K562 (cell line): ENCODE results near the gene TUBA4B. TPM values are rescaled to one million over a fixed set of nuclear protein-coding genes. Genes with fewer than 3 reads are reported as not detected.

Source experiments
- ATAC-seq: fragments of 200-7000 bp; cut with Tn5 transposase; 3 replicates; pipeline ENCODE4 v1.9.1; 2020; ENCODE audit warnings: moderate library complexity
- BruUV-seq: library from RNA; stranded (reverse); fragments of 400-500 nt; replicated peaks from 2 replicates; lab custom pipeline; 2021; lab: Mats Ljungman, UMichigan
- CTCF ChIA-PET: fragments of 300-600 bp; formaldehyde crosslinking; extraction: SDS; loops from one replicate; lab custom pipeline; 2021; ENCODE audit warnings: low intra/inter-chr PET ratio; lab: Yijun Ruan, JAX
- POLR2A ChIA-PET: fragments of 300-600, 350-650 bp; sonication (Branson Sonifier 250); formaldehyde crosslinking; extraction: SDS; loops from one replicate; lab custom pipeline; 2021; ENCODE audit warnings: antibody characterized with exemption, inconsistent platforms; lab: Yijun Ruan, JAX
- DNase-seq, 4 experiments: peaks; one replicate each; pipeline versions ENCODE4 v3.0.0 to v3.0.0-alpha.2; 2011 to 2018; ENCODE audit warnings: low spot score in 3 of 4, mixed read lengths in 3 of 4; ENCODE audit errors: extremely low read depth in 1 of 4
- FAIRE-seq: peaks from 2 replicates; lab custom pipeline; 2011; peaks lifted over from hg19 to GRCh38; lab: Jason Lieb, UNC
- H2AFZ ChIP-seq: 2 replicates; pipeline ENCODE4 v1.6.0; 2011; ENCODE audit warnings: low read depth, low read length, control low read depth, inconsistent platforms
- H3K27ac ChIP-seq: fragments of 200-600 bp; 3 replicates; pipeline ENCODE4 v1.8.0; 2011; ENCODE audit warnings: low read depth, mild to moderate bottlenecking, control low read depth, inconsistent platforms, low read length, moderate library complexity, mixed read lengths; ENCODE audit errors: extremely low read depth
- H3K27me3 ChIP-seq, 2 experiments: fragments of 300-600 bp in 1 of 2; 2 replicates in 1 of 2; 3 replicates in 1 of 2; pipeline versions ENCODE4 v1.6.0 to v1.8.0; 2011; ENCODE audit warnings: inconsistent platforms in 2 of 2, low read length in 2 of 2, mild to moderate bottlenecking in 1 of 2, mixed read lengths in 1 of 2, moderate library complexity in 1 of 2; ENCODE audit not compliant: control insufficient read depth in 2 of 2, insufficient read depth in 2 of 2
- H3K36me3 ChIP-seq: fragments of 300-600 bp; 3 replicates; pipeline ENCODE4 v1.8.0; 2011; ENCODE audit warnings: mild to moderate bottlenecking, low read length, inconsistent platforms; ENCODE audit not compliant: control insufficient read depth, insufficient read depth
- H3K4me1 ChIP-seq, 2 experiments: fragments of 200-600 bp in 1 of 2; replicated peaks in 1 of 2; 2 replicates in 1 of 2; 3 replicates in 1 of 2; pipeline versions ENCODE4 v1.5.1 to v1.8.0; 2011; ENCODE audit warnings: inconsistent platforms in 2 of 2, low read length in 2 of 2, mild to moderate bottlenecking in 1 of 2, mixed read lengths in 1 of 2, moderate library complexity in 1 of 2; ENCODE audit not compliant: control insufficient read depth in 2 of 2, insufficient read depth in 2 of 2
- H3K4me2 ChIP-seq: 2 replicates; pipeline ENCODE4 v1.6.1; 2011; ENCODE audit warnings: low read length, control low read depth, inconsistent platforms, mixed read lengths; ENCODE audit not compliant: insufficient read depth
- H3K4me3 ChIP-seq: fragments of 200-600 bp; sonication (generic), shearing (Covaris generic); 2 replicates; pipeline ENCODE4 v1.5.1; 2016; ENCODE audit warnings: control low read depth, inconsistent platforms
- H3K79me2 ChIP-seq: fragments of 200-600 bp; 3 replicates; pipeline ENCODE4 v1.8.0; 2011; ENCODE audit warnings: low read length, inconsistent platforms; ENCODE audit not compliant: control insufficient read depth, insufficient read depth
- H3K9ac ChIP-seq, 2 experiments: 2 replicates each; pipeline versions ENCODE4 v1.6.0 to v1.6.1; 2011; ENCODE audit warnings: low read depth in 2 of 2, low read length in 2 of 2, control low read depth in 1 of 2, inconsistent platforms in 1 of 2, mild to moderate bottlenecking in 1 of 2, mixed read lengths in 1 of 2; ENCODE audit not compliant: insufficient read depth in 1 of 2
- H3K9me1 ChIP-seq: one replicate; pipeline ENCODE4 v1.6.0; 2011; ENCODE audit warnings: inconsistent platforms, mild to moderate bottlenecking, low read length, moderate library complexity; ENCODE audit not compliant: control insufficient read depth, insufficient read depth
- H3K9me3 ChIP-seq: replicated peaks from 2 replicates; pipeline ENCODE4 v1.5.1; 2011; ENCODE audit warnings: low read depth, low read length, inconsistent platforms; ENCODE audit not compliant: control insufficient read depth, insufficient read depth
- H4K20me1 ChIP-seq: replicated peaks from 2 replicates; pipeline ENCODE4 v1.6.1; 2011; ENCODE audit warnings: low read length, inconsistent platforms, mixed read lengths; ENCODE audit not compliant: control insufficient read depth, insufficient read depth
- ESRRB ChIP-seq: fragments of 250-450 bp; sonication (Bioruptor Pico); IDR thresholded peaks from 2 replicates; pipeline ENCODE4 v1.5.0; 2020; ENCODE audit warnings: mild to moderate bottlenecking, moderate library complexity, borderline replicate concordance
- FOXJ3 ChIP-seq: sonication (generic); formaldehyde crosslinking; IDR thresholded peaks from 2 replicates; pipeline ENCODE4 v1.4.0; 2020; ENCODE audit warnings: mild to moderate bottlenecking, missing genetic modification reagents
- FOXO4 ChIP-seq: fragments of 450-650 bp; formaldehyde crosslinking; IDR thresholded peaks from 2 replicates; pipeline ENCODE4 v1.4.0; 2020; ENCODE audit warnings: mild to moderate bottlenecking, moderate library complexity
- GABPB2 ChIP-seq: fragments of 250-450 bp; sonication (Bioruptor Pico); conservative IDR thresholded peaks from 2 replicates; pipeline ENCODE4 v1.5.1; 2021; ENCODE audit warnings: mild to moderate bottlenecking
- MAFG ChIP-seq: fragments of 450-650 bp; conservative IDR thresholded peaks from 2 replicates; pipeline ENCODE4 v1.6.1; 2016; ENCODE audit warnings: missing genetic modification characterization, missing compliant biosample characterization
- MAFK ChIP-seq: IDR thresholded peaks from 2 replicates; pipeline ENCODE4 v1.6.1; 2011; ENCODE audit warnings: low read length, improper control_type of control experiment
- NFE2 ChIP-seq: IDR thresholded peaks from 2 replicates; pipeline ENCODE4 v1.6.1; 2014; ENCODE audit warnings: antibody characterized with exemption, low read depth
- NFIX ChIP-seq: fragments of 250-450 bp; sonication (Bioruptor Pico); IDR thresholded peaks from 2 replicates; pipeline ENCODE4 v1.4.0; 2020; ENCODE audit warnings: low read depth, mild to moderate bottlenecking, moderate library complexity
- RBM15 ChIP-seq: fragments of 200-400 bp; formaldehyde crosslinking; IDR thresholded peaks from 2 replicates; pipeline ENCODE4 v1.6.1; 2018; ENCODE audit warnings: mild to moderate bottlenecking, low read length, moderate library complexity; ENCODE audit not compliant: insufficient read depth
- RFX7 ChIP-seq: fragments of 250-450 bp; sonication (Bioruptor Pico); IDR thresholded peaks from 2 replicates; pipeline ENCODE4 v1.5.1; 2021; ENCODE audit warnings: mild to moderate bottlenecking
- SPI1 ChIP-seq: IDR thresholded peaks from 2 replicates; pipeline ENCODE4 v1.6.1; 2011; ENCODE audit warnings: low read depth, low read length, control low read depth, borderline replicate concordance
- TEAD1 ChIP-seq, 2 experiments: fragments of 450-650 bp in 1 of 2; sonication (generic) in 1 of 2; formaldehyde crosslinking; IDR thresholded peaks; 2 replicates each; pipeline versions ENCODE4 v1.4.0 to v1.8.0; 2020 to 2022; ENCODE audit warnings: mild to moderate bottlenecking in 2 of 2, missing genetic modification reagents in 1 of 2
- THAP7 ChIP-seq: fragments of 250-450 bp; sonication (Bioruptor Pico); IDR thresholded peaks from 2 replicates; pipeline ENCODE4 v1.5.0; 2021
- USF1 ChIP-seq: sonication (generic); formaldehyde crosslinking; IDR thresholded peaks from 2 replicates; pipeline ENCODE4 v1.9.0; 2022; ENCODE audit warnings: mild to moderate bottlenecking, missing genetic modification reagents
- ZBTB26 ChIP-seq: fragments of 450-650 bp; formaldehyde crosslinking; IDR thresholded peaks from 2 replicates; pipeline ENCODE4 v1.4.0; 2022; ENCODE audit warnings: missing genetic modification characterization
- ZNF274 ChIP-seq: IDR thresholded peaks from 2 replicates; pipeline ENCODE4 v1.6.1; 2011; ENCODE audit warnings: low read depth, mild to moderate bottlenecking, low read length, moderate library complexity, borderline replicate concordance
- ZNF384 ChIP-seq: IDR thresholded peaks from 2 replicates; pipeline ENCODE4 v1.6.1; 2012; ENCODE audit warnings: low read depth, low read length, improper control_type of control experiment
- ZNF584 ChIP-seq: fragments of 200-800 bp; sonication (Bioruptor generic); IDR thresholded peaks from 2 replicates; pipeline ENCODE4 v1.6.1; 2016; ENCODE audit warnings: low read depth, mild to moderate bottlenecking, missing genetic modification characterization, missing compliant biosample characterization
- WGBS: fragments of 100-300 bp; shearing (Covaris generic); methylation state at CpG from one replicate; pipeline ENCODE4 v1.1.6; 2016; ENCODE audit warnings: low coverage, mixed read lengths; ENCODE audit not compliant: insufficient coverage; ENCODE audit errors: missing lambda C conversion rate; 5-methylcytosine and 5-hydroxymethylcytosine counted together
- in situ Hi-C: fragments of 300-500 bp; cut with MboI; formaldehyde crosslinking; loops from 4 replicates; pipeline ENCODE4 v1.15.0; 2018; ENCODE audit warnings: inconsistent platforms, mixed read lengths
- intact Hi-C: fragments of 100-400 bp; cut with micrococcal nuclease; formaldehyde crosslinking; loops from 2 replicates; pipeline ENCODE4 v1.14.2; 2022
- polyA plus RNA-seq, 8 experiments: library from polyadenylated mRNA; depleted of rRNA in 4 of 8; stranded (reverse) in 5 of 8; unstranded in 3 of 8; fragments of >200 nt; fragmentation: Nextera tagmentation in 2 of 8; fragmentation: Illumina TruSeq in 1 of 8; extraction: Ambion mirVana in 2 of 8; extraction: Trizol in 1 of 8; gene quantifications; 2 replicates each; pipeline versions ENCODE4 v1.2.1 to v1.2.3, GENCODE V29; 2011 to 2014; ENCODE audit warnings: inconsistent platforms in 1 of 8, missing spikeins in 1 of 8
- total RNA-seq, 7 experiments: library from RNA; depleted of rRNA in 6 of 7; stranded (reverse); fragments of >200 nt in 6 of 7; fragmentation: Illumina TruSeq in 2 of 7; extraction: Trizol in 2 of 7; gene quantifications; 2 replicates each; pipeline versions ENCODE4 v1.2.1 to v1.2.3, GENCODE V29; 2011 to 2021; ENCODE audit warnings: low replicate concordance in 1 of 7
- TF ChIP-seq, protein P1 (sequence below): fragments of 250-450 bp; sonication (Bioruptor Pico); IDR thresholded peaks from 2 replicates; pipeline ENCODE4 v1.8.0; 2021; ENCODE audit warnings: mild to moderate bottlenecking, moderate library complexity

The TUBA4B gene
- total and polyA plus RNA-seq, 9 of the 15 experiments (the other 6 are each of a cell fraction or from before 2014, with no cell fraction given), result 0.04 TPM; not detected in 8

GRCh38 chr2:219234331-219234730 lies 18.7 kb upstream of the TUBA4B start:
- Histone ChIP-seq H4K20me1 (no peaks in the 10 kb centered on the region), H3K4me1 (peaks cover 5 to 10% of the 10 kb centered on the region in 2 experiments; a peak in 4 of 5 replicates), H3K9me3 (no peaks in the 10 kb centered on the region), H3K36me3 (peaks cover 65% of the 10 kb centered on the region), H3K9me1 (no peaks in the 10 kb centered on the region), H3K4me3 (no peak overlapping the region), H2AFZ (no peak overlapping the region), H3K9ac (no peak overlapping the region), H3K4me2 (no peak overlapping the region), H3K27me3 (no peaks in the 10 kb centered on the region), H3K27ac (no peak overlapping the region), H3K79me2 (peaks cover 26% of the 10 kb centered on the region)
- DNase-seq, result no peak
- intact Hi-C loops, result no loop called here
- CTCF ChIA-PET, result no interaction called here
- in situ Hi-C loops, result no loop called here
- POLR2A ChIA-PET, result interaction anchor here (0.9 kb wide), 1 partner anchor 10 kb away, joined by 3 read pairs; no protein-coding TSS in a partner anchor
- BruUV-seq, result no TSS peak
- WGBS, result 85% methylated on average over 3 of the region's 3 CpGs
- no peak for FAIRE-seq
- no peak for ATAC-seq
- TF ChIP-seq GABPB2 (no peak), RFX7 (CRISPR knock-in tag) (no peak), ZBTB26 (no peak), NFE2 (no peak), RBM15 (no peak), FOXJ3 (CRISPR knock-in tag) (no peak), ZNF274 (no peak), ZNF584 (CRISPR knock-in tag) (no peak), ESRRB (CRISPR knock-in tag) (no peak), TEAD1 (CRISPR knock-in tag; IDR thresholded peaks at IDR 0.05) (no peak), THAP7 (CRISPR knock-in tag) (no peak), MAFK (no peak), NFIX (no peak), ZNF384 (no peak), USF1 (CRISPR knock-in tag) (no peak), FOXO4 (no peak), SPI1 (no peak), MAFG (tag) (no peak)
- TF ChIP-seq, protein P1, sequence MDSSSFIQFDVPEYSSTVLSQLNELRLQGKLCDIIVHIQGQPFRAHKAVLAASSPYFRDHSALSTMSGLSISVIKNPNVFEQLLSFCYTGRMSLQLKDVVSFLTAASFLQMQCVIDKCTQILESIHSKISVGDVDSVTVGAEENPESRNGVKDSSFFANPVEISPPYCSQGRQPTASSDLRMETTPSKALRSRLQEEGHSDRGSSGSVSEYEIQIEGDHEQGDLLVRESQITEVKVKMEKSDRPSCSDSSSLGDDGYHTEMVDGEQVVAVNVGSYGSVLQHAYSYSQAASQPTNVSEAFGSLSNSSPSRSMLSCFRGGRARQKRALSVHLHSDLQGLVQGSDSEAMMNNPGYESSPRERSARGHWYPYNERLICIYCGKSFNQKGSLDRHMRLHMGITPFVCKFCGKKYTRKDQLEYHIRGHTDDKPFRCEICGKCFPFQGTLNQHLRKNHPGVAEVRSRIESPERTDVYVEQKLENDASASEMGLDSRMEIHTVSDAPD (CRISPR knock-in tag), result no peak
